ENCODE data around the gene PPP1R9A.

Gene PPP1R9A

DNA sequence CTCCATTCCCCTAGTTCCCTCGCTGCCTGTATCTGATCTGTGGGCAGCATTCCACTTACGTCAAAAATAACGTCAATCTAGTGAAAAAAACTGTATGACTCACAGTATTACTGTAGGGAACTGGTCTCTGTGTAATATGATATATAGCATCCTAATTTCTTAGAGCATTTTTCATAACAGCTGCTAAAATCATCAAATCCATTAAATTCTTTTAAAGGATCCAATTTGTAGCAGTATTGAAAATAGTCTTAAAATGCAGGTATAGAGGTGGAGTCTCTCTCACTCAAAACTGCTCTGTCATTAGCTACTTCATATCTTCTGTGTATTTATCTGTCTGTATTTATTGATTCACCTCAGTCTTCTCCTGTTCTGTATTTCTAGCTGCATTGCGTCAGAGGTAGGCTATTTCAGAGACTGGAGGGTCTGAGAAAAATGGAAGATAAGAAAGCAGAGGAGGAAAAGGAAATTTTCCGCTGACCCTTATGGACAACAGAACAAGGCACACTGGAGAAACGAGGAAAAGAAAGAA, 357.0 kb downstream of the PPP1R9A start:
- TF ChIP-seq, protein P1, sequence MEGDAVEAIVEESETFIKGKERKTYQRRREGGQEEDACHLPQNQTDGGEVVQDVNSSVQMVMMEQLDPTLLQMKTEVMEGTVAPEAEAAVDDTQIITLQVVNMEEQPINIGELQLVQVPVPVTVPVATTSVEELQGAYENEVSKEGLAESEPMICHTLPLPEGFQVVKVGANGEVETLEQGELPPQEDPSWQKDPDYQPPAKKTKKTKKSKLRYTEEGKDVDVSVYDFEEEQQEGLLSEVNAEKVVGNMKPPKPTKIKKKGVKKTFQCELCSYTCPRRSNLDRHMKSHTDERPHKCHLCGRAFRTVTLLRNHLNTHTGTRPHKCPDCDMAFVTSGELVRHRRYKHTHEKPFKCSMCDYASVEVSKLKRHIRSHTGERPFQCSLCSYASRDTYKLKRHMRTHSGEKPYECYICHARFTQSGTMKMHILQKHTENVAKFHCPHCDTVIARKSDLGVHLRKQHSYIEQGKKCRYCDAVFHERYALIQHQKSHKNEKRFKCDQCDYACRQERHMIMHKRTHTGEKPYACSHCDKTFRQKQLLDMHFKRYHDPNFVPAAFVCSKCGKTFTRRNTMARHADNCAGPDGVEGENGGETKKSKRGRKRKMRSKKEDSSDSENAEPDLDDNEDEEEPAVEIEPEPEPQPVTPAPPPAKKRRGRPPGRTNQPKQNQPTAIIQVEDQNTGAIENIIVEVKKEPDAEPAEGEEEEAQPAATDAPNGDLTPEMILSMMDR (IDR thresholded peaks at IDR 0.05; ENCODE audit: insufficient read depth, low read depth, low read length, missing control alignments): no peak
- H3K4me3 ChIP-seq (ENCODE audit: low read depth, low read length): no peak overlapping the region
- no peak for DNase-seq (ENCODE audit: low read depth)

DNA sequence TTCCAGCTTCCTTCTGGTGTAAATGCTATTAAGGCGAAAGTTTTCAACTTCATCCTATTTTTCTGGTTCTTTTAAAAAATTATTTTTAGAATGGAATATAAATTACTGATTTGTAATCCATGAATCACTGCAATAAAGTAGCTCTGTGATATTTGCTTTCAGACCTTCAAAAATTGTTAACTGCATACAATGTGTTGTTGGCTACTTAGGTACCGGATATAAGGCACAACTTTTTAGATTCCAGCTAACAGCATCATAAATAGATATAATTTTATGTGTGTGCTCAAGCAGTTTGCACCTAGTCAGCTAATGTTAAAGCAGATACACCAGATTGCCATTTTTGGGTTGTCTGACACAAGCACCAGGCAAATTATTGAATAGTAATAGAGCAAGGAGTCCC, 358.2 kb downstream of the PPP1R9A start:
- TF ChIP-seq, protein P1 (IDR thresholded peaks at IDR 0.05; ENCODE audit: insufficient read depth, low read depth, low read length, missing control alignments): no peak
- no peak for DNase-seq (ENCODE audit: low read depth)
- no peak overlapping the region for H3K4me3 ChIP-seq (ENCODE audit: low read depth, low read length)

DNA sequence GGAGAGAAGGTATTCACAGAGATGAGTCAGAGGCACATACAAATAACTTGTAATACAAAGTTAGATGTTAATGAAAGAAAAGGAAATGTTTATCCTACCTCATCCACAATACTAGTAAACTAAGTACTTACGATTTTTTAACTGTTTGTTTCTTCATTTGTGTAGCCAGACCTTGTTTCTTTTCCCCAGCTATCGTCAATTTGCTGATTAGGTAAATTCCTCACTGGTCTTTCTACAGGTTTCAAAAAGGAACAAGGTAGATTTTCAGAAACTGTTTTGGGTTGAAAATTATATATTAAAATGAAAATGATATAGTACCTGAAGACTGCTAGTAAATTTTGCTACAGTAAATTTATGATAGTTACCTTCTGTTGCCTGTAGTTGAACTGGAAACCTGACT, 360.4 kb downstream of the PPP1R9A start:
- TF ChIP-seq, protein P1 (IDR thresholded peaks at IDR 0.05; ENCODE audit: insufficient read depth, low read depth, low read length, missing control alignments): no peak
- H3K4me3 ChIP-seq (ENCODE audit: low read depth, low read length): no peak overlapping the region
- DNase-seq (ENCODE audit: low read depth): no peak

DNA sequence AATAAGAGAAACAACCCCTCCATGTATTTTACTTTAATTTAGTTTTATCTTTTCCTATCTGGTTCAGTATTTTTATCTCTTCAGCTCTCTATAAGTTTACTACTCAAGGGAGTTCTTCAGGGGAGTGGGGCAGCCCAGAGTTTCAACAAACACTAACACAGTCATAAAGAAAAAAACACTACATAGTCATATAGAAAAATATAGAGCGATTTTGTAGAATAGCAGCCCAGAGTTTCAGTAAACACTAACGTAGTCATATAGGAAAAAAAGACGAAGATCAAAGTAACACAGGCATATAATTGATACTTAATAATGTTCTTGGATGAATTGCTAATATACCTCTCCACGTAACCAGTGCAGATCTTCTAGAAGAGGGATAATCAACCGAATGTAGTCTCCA, 362.2 kb downstream of the PPP1R9A start:
- no peak for DNase-seq (ENCODE audit: low read depth)
- TF ChIP-seq, protein P1 (IDR thresholded peaks at IDR 0.05; ENCODE audit: insufficient read depth, low read depth, low read length, missing control alignments): no peak

DNA sequence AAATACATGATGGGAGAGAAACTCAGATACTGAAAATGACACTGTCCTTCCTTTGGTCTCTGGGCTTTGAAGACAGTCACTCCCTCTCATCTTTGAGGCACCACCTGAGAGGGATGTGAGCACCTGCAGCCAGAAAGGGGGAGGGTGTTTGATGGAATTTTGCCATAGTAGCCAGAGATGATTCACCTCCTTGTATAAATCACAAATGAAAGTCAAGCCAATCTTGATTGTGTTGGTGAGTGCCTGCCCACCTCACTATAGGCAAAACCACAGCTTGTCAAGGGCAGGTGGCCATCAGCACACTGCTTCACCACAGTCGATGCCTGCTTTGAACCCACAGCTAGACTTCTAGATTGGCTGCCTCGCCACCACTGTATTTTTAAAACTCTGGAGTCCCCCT, 368.7 kb downstream of the PPP1R9A start:
- H3K4me3 ChIP-seq (ENCODE audit: low read depth, low read length): no peak overlapping the region
- TF ChIP-seq, protein P1 (IDR thresholded peaks at IDR 0.05; ENCODE audit: insufficient read depth, low read depth, low read length, missing control alignments): no peak
- DNase-seq (ENCODE audit: low read depth): no peak

More for the DNA sequence above, 362.2 kb downstream of the PPP1R9A start:
- no peak overlapping the region for H3K4me3 ChIP-seq (ENCODE audit: low read depth, low read length)

DNA sequence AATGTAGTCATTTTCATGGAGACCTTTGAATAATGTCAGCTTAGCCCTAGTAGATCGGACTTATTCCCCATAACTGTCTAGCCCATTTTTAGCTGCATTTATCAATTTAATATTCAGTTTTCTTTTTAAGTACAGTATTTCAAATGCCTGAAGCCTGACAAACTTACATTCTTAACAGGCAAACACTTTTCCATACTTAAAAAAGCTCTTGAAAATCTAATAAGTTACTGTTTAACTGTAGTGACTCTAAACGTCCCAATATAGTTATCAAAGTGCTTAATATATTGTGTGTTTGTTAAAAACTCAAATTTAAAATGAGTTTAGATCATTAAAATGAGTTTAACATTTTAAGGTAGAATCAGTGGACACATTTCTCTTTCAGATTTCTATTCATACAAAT, 372.0 kb downstream of the PPP1R9A start:
- TF ChIP-seq, protein P1 (IDR thresholded peaks at IDR 0.05; ENCODE audit: insufficient read depth, low read depth, low read length, missing control alignments): no peak
- no peak overlapping the region for H3K4me3 ChIP-seq (ENCODE audit: low read depth, low read length)
- no peak for DNase-seq (ENCODE audit: low read depth)

DNA sequence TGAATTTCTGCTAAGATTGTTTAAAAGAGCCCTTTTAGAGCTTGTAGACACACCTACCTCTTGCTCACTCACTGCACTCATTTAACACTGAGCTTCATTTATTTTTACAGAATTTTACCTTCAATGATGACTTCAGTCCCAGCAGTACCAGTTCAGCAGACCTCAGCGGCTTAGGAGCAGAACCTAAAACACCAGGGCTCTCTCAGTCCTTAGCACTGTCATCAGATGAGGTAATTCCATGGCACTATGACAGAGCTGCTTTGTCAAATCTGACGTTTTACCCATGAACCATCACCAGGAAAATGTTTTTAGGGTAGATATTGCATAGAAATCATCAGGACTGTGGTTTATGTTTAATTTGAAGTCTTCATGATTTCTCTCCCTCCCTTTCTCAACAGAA, 378.7 kb downstream of the PPP1R9A start:
- no peak for DNase-seq (ENCODE audit: low read depth)
- TF ChIP-seq, protein P1 (IDR thresholded peaks at IDR 0.05; ENCODE audit: insufficient read depth, low read depth, low read length, missing control alignments): no peak
- no peak overlapping the region for H3K4me3 ChIP-seq (ENCODE audit: low read depth, low read length)

Measured in GM12865 (cell line).